ENCODE measurements around the gene ALDH16A1.

The ALDH16A1 gene

GRCh38 chr19:49497047-49497788, 44.2 kb downstream of the ALDH16A1 start:
- DNase-seq (ENCODE audit: low read depth), result no peak
- H3K4me3 ChIP-seq (ENCODE audit: low read depth, low read length), result peak overlapping the region; percentile 76
- TF ChIP-seq CTCF (IDR thresholded peaks at IDR 0.05; ENCODE audit: low read depth, low read length, missing control alignments), result no peak

- peak overlapping the region; percentile 76 for H3K4me3 ChIP-seq (ENCODE audit: low read depth, low read length)
- no peak for TF ChIP-seq CTCF (IDR thresholded peaks at IDR 0.05; ENCODE audit: low read depth, low read length, missing control alignments)
- DNase-seq (ENCODE audit: low read depth), result no peak
Measured at GRCh38 chr19:49497789-49498103, 44.7 kb downstream of the ALDH16A1 start.

- TF ChIP-seq CTCF (IDR thresholded peaks at IDR 0.05; ENCODE audit: low read depth, low read length, missing control alignments), result no peak
- H3K4me3 ChIP-seq (ENCODE audit: low read depth, low read length), result peak overlapping the region; percentile 76
- DNase-seq (ENCODE audit: low read depth), result no peak
Measured at GRCh38 chr19:49498475-49498874, 45.5 kb downstream of the ALDH16A1 start.

- peak overlapping the region; percentile 76 for H3K4me3 ChIP-seq (ENCODE audit: low read depth, low read length)
- no peak for DNase-seq (ENCODE audit: low read depth)
- no peak for TF ChIP-seq CTCF (IDR thresholded peaks at IDR 0.05; ENCODE audit: low read depth, low read length, missing control alignments)
Measured at GRCh38 chr19:49499030-49499670, 46.1 kb downstream of the ALDH16A1 start.

GRCh38 chr19:49502866-49503581, 50.0 kb downstream of the ALDH16A1 start:
- peak; percentile 54 for TF ChIP-seq CTCF (IDR thresholded peaks at IDR 0.05; ENCODE audit: low read depth, low read length, missing control alignments)
- H3K4me3 ChIP-seq (ENCODE audit: low read depth, low read length), result no peak overlapping the region
- DNase-seq (ENCODE audit: low read depth), result no peak

- DNase-seq (ENCODE audit: low read depth), result no peak
- no peak overlapping the region for H3K4me3 ChIP-seq (ENCODE audit: low read depth, low read length)
- no peak for TF ChIP-seq CTCF (IDR thresholded peaks at IDR 0.05; ENCODE audit: low read depth, low read length, missing control alignments)
Measured at GRCh38 chr19:49503582-49503962, 50.5 kb downstream of the ALDH16A1 start.
